Stimulated activated CD8-positive, alpha-beta memory T cell treated with anti-CD3 and anti-CD28 coated beads, Interleukin-4, amount 100 ng/mL, for 48 hours (primary cell): ENCODE data around the gene PCDH9.

ENCODE experiments used
- DNase-seq: peaks from one replicate; pipeline ENCODE4 v3.0.0-alpha.2; 2020

The PCDH9 gene

GRCh38 chr13:66414066-66414800 is 815.9 kb downstream of the PCDH9 start:
- DNase-seq = no peak

DNA sequence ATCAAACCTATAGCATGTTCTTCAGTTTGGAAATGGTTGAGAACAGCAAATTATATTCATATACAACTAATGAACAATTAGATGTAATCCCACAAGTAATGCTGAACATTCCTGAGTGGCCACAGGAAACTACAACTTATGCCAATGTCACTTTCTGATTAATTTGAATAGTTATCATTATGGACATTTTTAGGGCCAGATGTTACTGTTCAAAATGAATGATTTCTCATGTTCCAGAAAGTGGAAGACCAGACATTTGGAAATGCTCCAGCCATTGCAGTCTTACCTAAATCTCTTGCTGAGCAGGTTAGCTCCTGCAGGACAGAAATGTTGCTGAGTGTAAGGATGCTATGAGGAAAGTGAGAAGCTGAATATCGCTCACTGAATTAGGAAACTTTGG is 819.8 kb downstream of the PCDH9 start:
- DNase-seq = no peak

GRCh38 chr13:66409542-66409941 is 820.6 kb downstream of the PCDH9 start:
- no peak for DNase-seq

DNA sequence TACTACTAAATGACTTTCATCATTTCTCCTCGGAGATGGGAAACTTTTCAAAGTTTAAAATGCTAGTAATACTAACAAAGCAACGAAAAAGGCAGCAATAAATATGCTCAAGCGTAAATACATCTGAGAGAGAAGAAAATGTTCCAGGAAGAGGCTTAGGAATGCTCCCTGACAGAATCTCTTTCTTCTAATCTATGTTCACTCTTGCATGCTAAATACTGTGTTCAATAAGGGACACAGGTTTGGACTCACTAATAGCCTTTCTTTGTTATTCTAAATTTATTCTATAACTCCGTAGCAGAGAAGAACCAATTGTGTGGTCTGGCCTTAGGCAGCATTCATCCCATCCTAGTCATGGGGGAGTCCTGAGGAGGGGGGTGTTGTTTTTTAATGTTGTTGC is 823.0 kb downstream of the PCDH9 start:
- no peak for DNase-seq

- DNase-seq = no peak
Observed at GRCh38 chr13:66405908-66406802, 824.0 kb downstream of the PCDH9 start.

- no peak for DNase-seq
Observed at GRCh38 chr13:66402546-66402945, 827.6 kb downstream of the PCDH9 start.

- DNase-seq = no peak
Observed at GRCh38 chr13:66402066-66402465, 828.1 kb downstream of the PCDH9 start.

DNA sequence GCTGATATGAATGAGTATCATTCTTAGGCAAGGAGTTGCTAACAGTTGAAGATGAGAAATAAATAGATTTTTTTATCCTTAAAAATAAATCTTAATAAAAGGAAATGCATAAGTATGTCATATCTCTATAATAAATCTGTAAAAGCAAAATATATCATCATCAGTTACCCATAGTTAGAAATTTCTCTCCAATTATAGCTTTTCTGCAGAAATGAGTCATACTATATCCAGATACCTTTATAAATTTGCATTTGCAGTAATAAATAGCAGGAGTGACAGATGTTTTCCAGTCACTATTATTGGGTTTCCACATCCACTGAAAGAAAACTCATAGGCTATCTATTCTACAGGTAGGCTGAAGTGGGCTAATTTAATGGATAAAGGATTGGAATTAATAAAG is 829.8 kb downstream of the PCDH9 start:
- no peak for DNase-seq

GRCh38 chr13:66399873-66400272 is 830.3 kb downstream of the PCDH9 start:
- DNase-seq = no peak

- no peak for DNase-seq
Observed at GRCh38 chr13:66397133-66397532, 833.0 kb downstream of the PCDH9 start.

GRCh38 chr13:66391322-66391721 is 838.8 kb downstream of the PCDH9 start:
- DNase-seq = no peak

DNA sequence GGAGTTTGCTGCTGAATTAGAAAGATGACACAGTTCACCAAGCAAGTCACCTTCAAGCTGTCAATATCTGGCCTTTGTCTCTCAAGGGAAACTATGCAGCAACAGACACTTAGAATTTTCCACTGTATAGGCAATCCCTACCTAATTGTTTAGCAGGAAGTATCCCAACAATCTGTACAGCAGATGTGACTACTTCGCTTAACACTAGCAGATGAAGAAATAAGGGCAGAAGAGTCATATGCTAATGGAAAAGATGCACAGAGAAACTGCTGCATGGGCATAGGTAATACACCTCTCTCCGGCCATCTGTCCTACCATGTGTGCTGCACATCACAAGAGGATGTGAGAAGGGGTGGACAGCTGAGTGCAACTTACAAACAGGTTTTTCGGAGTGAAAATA is 851.2 kb downstream of the PCDH9 start:
- DNase-seq = no peak

GRCh38 chr13:66377569-66377968 is 852.6 kb downstream of the PCDH9 start:
- no peak for DNase-seq

- DNase-seq = no peak
Observed at GRCh38 chr13:66375756-66376155, 854.4 kb downstream of the PCDH9 start.

DNA sequence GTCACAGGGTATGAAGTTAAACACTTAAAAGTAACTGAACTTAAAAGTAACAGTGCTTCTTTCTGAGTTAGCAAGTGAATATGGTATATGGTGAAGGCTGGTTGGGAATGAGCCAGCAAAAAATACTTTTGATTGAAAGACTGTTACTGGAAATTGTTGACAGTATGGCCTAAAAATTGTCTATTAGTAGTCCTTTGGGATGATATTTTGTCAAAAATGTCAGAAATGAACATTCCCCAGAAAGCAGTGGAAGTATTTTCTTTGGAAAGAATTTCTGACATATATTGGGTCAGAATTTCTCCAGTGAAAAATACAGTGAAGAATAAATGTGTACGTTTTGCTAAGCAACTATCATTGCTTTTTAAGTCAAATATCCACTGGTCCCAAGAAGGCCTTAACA is 860.5 kb downstream of the PCDH9 start:
- DNase-seq = no peak

DNA sequence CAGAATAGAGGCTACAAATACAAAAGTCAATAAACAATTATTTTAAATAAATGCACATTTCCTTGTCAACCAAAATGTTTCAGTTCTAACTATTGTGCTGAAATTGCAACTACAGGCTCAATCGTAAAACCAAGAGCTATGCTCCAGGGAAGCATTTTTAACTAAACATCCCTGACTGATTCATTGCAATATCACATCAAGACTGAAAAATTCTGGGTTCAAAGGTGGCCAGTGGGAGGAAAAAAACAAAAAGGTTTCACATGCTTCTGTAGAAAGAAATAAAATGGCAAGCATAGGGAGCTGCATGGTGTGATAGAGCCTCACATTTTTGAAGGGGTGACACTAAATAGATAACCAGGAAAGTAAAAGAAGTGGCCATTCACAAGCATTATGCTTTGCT is 862.8 kb downstream of the PCDH9 start:
- DNase-seq = no peak

DNA sequence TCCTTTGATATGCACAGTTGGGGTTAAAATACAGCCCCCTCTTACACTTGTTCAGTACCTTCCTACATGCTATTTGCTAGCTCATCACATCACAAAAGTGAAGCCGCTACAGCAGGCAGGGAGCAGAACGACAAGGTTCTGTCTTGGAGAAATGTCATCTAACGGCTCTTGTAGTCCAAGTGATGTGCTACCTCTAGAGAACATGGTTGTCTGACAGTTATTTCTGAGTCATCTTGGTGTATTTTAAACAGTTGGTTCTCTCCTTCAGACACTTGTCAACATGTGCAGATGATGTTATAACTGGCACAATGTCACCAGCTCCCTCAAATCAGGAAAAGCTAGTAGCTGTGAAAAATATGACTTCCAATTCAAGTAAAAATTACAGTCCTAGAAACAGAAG is 865.0 kb downstream of the PCDH9 start:
- DNase-seq = no peak

- no peak for DNase-seq
Observed at GRCh38 chr13:66364346-66364745, 865.8 kb downstream of the PCDH9 start.

DNA sequence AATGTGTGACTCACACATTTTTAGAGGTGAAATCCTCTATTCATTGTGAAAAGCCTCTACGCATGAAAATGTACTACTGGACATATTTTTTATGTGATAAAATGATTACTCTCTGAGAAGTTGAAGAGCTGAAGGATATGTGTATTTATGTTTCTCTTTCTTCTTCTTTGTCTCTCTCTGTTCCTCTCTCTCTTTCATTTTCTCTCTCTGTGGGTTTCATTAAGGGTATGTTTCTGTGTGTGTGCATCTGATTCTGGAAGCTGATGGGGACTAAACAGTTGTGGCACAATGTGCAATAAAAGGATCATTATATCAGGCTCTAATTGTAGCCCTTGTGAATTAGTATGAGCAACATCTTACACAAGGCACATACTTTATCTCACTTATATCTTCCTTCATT is 867.7 kb downstream of the PCDH9 start:
- DNase-seq = no peak

DNA sequence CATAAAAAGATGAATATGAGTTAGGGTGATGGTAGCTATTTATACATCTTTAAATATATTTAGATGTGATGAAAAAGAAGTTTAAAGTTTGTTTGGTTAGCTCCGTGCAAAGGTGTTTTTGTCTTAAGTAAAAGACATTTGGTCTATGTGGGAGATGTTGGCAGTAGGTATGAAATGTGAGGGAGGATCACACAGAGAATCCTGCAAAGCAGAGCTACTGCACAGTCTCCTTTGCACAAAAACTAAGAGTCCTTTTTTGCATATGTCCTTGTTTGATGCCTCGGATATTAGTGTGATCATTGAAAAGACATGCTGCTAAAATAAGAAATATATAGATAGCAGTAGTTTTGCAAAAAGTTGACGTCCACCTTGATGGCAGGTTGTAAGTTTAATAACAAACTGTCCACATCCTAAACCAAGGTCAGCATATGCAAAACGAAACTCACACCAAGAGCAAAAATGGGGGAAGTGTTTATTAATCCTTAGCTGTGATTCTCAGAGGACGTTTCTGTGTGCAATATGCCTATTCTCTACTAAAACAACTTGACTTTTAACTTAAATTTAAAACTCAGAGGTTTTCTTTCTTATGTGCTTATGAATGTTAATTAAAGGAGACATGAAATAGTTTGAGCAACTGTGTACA is 870.1 kb downstream of the PCDH9 start:
- DNase-seq = no peak

- no peak for DNase-seq
Observed at GRCh38 chr13:66359393-66359792, 870.7 kb downstream of the PCDH9 start.

DNA sequence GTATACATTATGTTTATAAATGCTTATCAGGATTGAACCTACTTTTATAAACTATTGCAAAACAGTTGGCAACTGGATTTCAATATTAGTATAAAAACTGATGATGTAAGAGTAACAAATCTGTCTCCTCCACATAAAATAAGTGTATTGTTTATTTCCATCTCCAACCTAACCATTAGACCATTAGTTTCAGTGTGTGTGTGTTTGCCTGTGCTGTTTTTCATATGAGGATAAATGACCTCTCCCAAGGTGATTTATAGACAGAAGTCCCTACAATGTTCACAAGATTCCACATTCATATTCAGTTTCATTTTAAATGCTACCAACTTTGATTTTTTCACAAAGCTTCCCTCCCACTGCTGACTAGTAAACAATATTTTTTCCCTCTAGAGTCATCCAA is 871.6 kb downstream of the PCDH9 start:
- no peak for DNase-seq

- DNase-seq = no peak
Observed at GRCh38 chr13:66357463-66357862, 872.7 kb downstream of the PCDH9 start.
